Stimulated activated naive CD8-positive, alpha-beta T cell treated with anti-CD3 and anti-CD28 coated beads, Interleukin-15, Interleukin-2, amounts not matched to agents 100 U/mL and 50 U/mL, for 24 hours (primary cell): Measurements from ENCODE around the gene TEX38.
"Not testable (repeated sequence)": the region's sequence is repeated elsewhere in the genome, so short reads cannot be mapped to it uniquely, and the experiment has no call there.

Source experiments
- ATAC-seq: fragments of 150-1000 bp; cut with Tn5 transposase; one replicate; pipeline ENCODE4 v1.10.0; 2021
- DNase-seq: peaks from one replicate; pipeline ENCODE4 v3.0.0; 2021

Gene TEX38

DNA sequence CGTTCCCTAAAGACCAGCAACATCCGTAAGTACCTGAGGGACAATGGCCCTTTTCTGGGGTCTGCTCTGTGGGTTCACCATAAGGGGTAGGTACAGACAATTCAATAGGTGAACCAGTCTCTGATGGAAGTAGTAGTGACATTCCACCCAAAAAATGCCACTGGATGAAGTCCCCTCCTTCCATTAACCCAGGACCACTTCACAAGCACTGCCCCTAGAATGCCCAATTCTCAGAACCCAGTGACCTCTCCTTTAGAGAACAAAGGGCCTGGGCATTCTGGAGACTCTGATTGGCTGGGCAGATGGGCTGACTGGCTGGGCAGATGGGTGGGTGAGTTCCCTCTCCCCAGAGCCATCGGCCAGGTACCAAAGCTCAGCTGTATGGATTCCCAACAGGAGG lies at the start of gene TEX38:
Gene TEX38, plus strand, starts transcription at position 301 of the 400 bp plus-strand sequence. Its CDS starts 81 bp downstream, at position 382.
- DNase-seq (no peak), ATAC-seq (no peak)

DNA sequence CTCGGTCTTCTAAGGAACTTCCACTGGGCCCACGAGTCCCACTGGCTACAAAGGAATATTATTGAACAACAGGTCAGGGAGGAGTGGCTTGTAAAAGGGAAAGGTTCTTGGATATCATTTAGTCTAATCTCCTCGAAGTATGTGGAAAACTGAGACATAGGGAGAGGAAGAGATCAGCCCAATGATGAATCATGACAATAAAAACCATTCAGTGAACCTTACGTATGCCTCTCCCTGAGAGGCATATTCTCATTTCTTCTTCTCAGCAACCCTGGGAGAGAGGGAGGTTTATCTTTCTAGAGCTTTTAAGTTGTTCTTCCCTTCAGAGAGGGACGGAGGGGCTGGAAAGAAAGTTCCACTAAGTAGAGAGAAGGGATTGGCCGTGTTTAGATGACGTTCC lies 49.7 kb upstream of the TEX38 start:
- no peak for DNase-seq
- no peak for ATAC-seq

DNA sequence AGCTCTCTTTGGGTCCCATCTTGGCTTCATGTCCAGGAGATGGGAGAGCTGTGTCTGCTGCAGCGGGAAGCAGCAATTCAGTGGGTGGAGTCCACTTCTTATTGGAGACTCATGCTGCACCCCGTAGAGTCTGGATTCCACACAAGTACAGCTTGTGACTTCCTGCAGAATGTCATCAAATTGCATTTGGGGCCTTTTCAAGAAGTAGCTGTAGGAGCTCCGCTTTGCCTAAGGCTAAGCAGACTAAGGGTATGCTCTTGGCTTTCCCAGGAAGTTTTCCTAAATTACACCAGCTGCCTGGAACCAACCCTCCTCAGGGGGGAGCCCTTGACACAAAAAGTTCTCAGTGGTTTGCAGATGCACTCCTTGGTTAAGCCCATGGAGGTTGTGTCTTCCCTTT lies 49.3 kb upstream of the TEX38 start:
- DNase-seq (no peak), ATAC-seq (no peak)

DNA sequence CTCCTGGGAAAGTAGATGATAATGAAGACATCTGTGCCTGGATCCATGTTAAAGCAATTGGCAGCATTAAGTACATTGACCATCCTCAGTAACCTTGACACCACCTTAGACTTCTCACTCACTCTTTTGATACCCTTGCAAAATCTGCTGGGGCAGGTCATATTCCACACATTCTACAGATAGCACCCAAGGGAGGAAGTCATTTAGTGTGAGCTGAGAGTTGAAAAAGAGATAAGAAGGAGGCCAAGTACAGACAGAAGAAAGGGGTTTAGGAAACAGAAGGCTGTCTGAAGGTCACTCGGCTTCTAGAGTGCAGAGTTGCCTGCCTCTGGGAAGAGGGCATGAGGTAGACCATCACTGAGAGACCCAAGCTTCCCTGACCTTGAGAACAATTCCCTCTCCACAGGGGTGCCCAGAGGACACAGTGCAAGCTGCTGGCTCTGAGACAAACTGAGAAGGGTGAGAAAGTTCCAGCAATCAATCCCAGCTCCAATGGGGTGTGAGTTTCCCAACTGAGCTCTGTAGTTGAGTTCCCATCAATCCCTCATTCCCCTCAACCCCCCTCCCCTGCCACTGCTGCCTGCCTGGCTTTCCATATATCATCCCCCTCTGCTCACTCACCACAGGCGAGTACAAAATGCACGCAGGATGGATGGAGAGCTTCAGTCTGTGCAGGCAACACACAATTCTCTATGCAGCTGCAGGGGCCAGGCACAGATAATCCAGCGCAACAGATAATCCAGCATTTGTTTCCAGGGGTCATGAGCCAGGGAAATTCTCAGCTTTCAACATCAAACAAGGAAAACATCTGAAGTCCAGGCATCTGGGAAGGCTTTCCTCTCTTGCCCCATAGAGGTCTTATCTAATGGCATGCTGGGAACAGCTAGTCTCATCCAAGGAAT lies 47.7 kb upstream of the TEX38 start:
- ATAC-seq (no peak), DNase-seq (no peak)

DNA sequence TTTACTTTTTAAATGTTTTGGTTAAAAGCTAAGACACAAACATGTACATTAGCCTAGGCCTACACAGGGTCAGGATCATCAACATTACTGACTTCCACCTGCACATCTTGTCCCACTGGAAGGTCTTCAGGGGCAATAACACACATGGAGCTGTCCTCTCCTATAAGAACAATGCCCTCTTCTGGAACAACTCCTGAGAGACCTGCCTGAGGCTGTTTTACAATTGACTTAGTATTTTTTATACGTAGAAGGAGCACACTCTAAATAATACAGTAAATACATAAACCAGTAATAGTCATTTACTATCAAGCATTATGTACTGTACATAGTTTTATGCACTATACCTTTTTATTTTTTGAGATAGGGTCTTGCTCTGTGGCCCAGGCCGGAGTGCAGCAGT lies 40.9 kb upstream of the TEX38 start:
- no peak for ATAC-seq
- no peak for DNase-seq

DNA sequence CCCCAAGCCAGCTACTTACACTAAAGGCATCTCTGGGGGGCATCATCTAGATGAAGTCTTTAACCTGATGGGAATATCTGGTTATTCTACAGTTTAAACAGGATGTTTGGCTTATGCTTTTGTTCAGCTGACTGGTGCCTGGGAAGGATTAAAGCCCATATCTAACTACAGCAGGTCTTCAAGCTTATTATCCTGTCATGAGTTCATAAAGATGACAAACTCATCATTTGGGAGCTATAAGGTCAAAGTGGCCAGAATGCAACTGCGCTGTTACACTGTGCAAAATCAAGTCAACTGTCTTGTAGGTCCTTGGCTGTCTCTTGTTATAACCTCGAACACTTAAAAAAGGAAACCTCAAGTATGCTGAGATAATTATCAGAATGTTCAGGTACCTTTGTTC lies 36.4 kb upstream of the TEX38 start:
- DNase-seq (no peak), ATAC-seq (no peak)

DNA sequence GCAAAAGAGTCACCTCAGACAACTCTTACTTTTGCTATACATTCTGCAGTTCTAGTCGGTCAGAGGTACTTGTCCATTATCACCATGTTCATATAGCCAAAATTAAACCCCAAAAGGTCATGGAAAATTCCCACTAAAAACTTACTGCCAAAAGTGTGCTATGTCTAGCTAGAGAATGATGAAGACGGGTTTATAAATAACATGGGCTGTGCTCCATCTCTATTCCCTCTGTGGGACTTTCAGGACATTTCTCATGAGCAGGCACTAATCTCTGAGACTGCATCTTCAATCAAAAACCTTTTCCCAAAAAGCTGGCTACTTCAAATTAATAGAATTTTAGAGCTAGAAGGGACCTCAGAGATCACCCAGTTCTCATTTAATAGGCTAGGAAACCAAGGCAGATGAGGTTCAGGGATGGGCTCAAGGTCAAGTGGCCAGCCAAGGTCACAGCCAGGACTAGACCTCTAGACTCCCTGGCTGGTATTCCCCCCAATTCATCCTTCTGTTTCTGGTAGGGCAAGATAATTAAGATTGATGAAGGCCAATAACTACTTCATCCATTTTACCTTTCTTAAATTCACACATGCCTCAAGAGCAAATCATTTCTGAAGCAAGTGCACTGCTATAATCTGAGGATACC lies 34.1 kb upstream of the TEX38 start:
- ATAC-seq, result no peak
- DNase-seq, result no peak

DNA sequence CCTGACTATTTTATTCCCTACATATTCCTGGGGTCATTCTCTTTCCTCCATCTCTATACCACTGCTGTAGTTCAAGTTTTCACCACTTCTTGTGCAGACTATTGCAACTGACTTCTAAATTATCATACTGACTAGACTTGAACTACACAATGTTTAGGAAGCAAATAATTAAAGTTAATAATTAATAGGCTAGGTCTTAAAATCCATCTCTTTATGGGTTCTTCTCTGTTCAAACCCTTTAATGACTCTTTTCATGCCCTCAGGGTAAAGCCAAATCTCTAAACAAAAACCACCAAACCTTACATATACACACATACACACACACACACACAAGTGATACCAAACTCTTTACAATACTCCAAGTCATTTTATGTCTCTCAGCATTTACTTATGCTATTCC lies 32.7 kb upstream of the TEX38 start:
- no peak for DNase-seq

DNA sequence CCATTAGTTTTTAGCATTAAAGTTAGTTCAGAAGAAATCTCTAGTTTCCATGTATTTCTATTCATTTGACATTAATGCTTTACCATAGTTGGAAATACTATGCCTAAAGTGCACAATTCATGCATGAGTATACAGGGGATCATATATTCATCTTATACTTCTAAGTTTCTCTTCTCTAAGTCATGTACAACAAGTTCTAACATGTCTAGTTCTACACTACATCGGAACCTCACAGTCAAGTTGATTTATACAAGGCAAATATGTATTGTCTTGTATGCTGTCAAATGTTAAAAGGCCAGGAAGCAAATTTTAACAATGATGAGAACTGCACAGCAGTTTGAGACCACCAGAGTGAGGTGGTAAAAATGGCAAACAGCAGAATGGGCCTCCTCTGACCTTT lies 32.1 kb upstream of the TEX38 start:
- no peak for DNase-seq

More for the DNA sequence above, 32.7 kb upstream of the TEX38 start:
- no peak for ATAC-seq

DNA sequence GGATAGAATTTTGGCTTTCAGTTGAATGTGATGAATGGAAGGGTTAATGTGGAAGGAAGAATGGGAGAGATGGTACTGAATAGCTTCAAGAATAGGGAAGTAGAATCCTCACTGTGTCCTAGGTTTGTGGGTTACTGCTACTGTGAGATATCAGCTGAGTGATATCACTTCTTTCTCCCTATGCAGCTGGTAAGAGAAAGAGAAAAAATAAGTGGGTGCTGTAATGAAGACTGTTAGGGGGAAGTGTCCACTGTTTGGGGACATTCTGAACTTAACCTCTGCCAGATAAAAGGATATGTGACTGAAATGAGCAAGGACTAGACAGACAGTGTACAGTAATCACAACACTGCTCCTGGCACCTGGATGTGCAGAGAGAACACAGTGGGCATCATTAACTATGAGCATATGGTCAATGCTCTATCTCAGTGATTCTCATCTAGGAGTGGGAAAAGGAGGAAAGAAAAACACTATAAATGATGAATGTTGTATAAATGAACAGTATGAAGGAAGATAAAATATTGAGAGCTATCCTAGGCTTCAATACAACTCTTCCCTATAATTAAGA lies 29.5 kb upstream of the TEX38 start:
- no peak for ATAC-seq

More for the DNA sequence above, 32.1 kb upstream of the TEX38 start:
- ATAC-seq, result no peak

DNA sequence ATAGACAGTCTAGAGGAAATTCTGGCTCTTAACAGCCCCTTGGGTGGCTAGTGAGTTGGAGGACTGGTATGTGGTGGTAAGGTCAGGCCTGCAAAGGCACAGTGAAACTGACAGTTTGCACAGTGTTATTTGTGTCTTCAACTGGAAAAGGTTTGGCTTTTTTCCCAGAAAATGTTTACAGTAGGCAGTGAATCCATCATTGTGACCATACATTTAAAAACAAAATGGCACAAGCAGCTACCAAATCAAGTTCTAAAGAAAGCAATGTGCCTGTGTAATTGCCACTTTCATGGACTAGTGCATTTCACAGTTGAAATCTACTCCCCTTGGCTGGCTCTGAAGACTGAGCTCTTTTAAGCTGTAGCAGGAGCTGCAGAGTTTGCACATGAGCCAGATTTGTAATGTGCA lies 28.3 kb upstream of the TEX38 start:
- DNase-seq, result no peak
- no peak for ATAC-seq

More for the DNA sequence above, 29.5 kb upstream of the TEX38 start:
- no peak for DNase-seq

DNA sequence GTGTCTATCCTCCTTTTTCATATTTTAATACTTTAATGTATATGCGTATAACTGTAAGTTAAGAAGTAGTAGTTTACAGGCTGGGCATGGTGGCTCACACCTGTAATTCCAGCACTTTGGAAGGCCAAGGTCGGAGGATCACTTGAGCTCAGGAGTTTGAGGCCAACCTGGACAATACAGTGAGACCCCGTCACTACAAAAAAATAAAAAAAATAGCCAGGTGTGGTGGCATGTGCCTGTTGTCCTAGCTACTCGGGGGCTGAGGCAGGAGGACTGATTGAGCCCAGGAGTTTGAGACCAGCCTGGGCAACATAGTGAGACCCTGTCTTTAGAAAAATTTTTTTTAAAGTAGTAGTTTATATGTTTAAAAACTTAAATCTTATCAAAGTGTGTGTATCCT lies 25.8 kb upstream of the TEX38 start:
- no peak for ATAC-seq

DNA sequence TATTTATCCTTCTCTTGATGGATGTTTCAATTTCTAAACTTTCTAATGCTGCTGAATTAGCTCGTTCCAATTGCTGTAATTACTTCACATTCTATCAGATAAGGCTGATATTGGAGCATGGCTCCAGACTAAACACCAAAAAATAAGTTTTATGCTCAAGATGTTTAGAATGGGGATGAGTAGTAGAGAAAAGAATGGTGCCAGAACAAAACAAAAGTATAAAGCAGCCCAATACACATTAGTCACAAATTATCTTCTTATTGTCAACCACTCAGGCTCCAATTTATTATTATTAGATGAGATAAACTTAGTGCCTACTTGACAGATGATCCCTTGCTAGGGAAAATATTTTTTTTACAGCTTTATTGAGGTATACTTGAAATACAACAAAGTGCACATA lies 25.3 kb upstream of the TEX38 start:
- DNase-seq (no peak), ATAC-seq (no peak)

More for the DNA sequence above, 25.8 kb upstream of the TEX38 start:
- DNase-seq, result no peak

DNA sequence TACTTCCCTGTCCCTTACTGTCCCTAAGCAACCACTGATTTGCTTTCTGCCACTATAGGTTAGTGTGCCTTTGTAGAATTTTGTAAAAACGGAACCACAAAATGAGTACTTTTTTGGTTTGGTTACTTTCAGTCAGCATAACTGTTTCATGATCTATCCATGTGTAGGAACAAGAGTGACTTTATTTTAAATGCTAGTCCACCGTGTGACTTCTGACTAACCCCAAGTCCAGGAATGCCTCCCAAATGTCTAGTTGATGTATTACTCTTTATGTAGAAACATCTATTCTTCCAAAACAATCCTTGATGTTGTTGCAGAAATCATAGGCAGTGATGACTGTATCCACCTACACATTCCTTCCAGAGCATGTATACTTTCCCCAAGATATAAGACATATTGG lies 24.8 kb upstream of the TEX38 start:
- ATAC-seq, result peak; percentile 43
- no peak for DNase-seq

DNA sequence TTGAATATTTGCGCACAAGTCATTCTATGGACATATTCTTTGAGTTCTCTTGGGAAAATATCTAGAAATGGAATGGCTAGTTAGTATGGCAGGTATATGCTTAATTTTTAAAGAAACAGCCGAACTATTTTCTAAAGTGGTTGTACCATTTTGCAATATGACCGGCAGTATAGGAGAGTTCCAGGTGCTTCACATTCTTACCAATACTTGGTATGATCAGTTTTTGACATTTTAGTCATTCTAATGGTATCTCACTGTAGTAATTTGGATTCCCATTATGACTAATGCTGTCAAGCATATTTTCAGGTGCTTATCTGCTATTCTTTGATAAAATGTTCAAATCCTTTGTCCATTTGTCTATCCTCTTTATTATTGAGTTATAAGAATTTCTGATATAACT lies 24.0 kb upstream of the TEX38 start:
- DNase-seq (no peak), ATAC-seq (no peak)

DNA sequence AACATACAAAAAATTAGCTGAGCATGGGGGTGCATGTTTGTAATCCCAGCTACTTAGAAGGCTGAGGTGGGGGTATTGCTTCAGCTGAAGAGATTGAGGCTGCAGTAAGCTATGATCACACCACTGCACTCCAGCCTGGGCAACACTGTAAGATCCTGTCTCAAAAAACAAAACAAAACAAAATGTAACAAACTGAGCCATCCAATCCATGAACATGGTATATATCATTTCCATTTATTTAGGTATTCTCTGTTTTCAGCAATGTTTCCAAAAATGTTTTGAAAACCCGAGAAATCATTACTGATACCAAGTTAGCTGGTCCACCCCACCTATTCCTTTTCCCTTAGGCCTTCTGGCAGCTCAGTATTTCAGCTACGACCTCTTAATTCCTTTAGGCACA lies 21.9 kb upstream of the TEX38 start:
- ATAC-seq (no peak), DNase-seq (no peak)

DNA sequence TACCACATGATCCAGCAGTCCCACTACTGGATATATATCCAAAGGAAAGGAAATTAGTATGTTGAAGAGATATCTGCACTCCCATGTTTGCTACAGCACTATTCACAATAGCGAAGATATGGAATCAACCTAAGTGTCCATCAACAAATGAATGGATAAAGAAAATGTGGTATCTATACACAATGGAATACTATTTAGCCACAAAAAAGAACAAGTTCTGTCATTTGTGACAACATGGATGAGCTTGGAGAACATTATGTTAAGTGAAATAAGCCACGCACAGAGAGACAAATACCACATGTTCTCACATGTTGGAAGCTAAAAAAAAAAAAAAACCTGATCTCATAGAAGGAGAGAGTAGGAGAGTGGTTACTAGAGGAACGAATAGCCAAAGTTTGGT lies 21.2 kb upstream of the TEX38 start:
- DNase-seq, result no peak
- ATAC-seq, result no peak

DNA sequence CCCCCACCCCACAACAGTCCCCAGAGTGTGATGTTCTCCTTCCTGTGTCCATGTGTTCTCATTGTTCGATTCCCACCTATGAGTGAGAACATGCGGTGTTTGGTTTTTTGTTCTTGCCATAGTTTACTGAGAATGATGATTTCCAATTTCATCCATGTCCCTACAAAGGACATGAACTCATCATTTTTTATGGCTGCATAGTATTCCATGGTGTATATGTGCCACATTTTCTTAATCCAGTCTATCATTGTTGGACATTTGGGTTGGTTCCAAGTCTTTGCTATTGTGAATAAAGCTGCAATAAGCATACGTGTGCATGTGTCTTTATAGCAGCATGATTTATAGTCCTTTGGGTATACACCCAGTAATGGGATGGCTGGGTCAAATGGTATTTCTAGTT lies 20.5 kb upstream of the TEX38 start:
- not testable (repeated sequence) for DNase-seq, ATAC-seq

DNA sequence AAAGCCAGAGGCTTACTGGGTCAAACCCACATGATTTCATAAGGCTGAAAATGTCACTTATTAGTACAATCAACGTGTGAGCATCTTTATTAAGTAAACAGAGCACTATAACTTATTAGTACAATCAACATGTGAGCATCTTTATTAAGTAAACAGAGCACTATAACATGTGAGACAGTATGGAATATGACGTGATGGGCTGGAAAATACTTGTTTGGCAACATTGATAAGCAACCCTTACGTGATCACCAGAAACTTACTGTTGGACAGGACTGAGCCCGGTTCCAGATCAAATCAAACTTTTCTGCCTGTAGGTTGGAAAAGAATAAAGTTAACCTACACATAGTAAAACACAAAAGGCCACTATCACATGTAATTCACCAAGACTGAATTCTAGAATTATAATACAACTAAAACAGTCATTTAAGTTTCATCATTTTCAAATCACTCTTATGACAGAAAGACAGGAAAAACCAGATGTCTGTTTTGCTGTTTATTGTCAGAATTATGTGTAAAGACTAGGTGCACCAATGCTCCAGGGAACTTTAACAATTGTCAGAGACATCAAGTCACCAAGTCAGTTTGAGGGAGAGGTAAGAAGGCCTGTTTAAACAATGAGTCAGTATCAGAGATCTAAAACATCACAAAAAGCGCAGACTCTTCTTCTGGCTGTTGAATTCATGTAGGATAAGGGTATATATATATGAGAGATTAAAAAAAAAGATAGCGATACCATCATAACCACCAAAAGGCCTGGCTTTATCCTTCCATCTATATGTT lies 19.1 kb upstream of the TEX38 start:
- no peak for DNase-seq
- no peak for ATAC-seq

DNA sequence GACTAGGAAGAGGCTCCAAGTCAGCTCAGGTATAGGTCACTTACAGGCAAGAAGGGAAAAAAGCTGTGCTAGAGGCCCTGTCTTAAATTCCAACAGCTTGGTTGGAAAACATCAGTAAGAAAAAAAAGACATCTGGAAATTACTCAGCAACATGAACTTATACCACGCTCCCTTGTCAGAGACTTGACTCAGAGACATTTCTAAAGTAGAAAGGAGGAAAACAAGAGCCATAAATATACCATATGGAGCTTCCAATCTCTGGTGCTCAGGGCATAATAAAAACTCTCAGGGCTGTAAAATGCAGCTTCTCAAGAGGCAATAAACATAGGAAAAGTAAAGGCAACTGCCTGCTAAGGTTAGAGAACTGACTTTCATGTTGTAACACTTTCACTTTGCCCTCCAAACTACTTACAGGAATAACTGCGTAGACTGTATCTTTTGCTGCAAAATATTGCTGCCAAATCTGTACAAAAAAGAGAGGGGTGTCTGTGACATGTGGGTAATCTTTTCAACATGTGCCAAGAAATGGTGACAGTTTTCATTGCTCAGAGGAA lies 18.2 kb upstream of the TEX38 start:
- DNase-seq (no peak), ATAC-seq (peak; percentile 66)

DNA sequence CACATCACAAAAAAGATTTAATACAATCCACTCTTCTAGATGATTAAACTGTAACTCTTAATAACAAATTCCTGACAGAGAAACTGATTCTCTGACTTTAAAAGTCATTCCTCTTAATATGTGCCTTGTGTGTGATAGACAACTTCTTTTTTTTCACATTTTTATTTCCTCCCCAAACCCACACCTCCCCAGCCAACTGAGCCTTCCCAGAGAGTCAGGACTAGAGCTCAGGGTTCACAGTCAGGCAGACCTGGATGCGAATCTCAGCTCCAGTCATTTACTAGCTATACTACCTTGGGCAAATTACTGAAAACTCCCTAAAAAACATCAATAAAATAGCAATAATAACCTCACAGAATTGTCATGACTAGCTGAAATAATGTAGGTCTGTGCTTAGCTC lies 17.6 kb upstream of the TEX38 start:
- ATAC-seq (no peak), DNase-seq (no peak)

DNA sequence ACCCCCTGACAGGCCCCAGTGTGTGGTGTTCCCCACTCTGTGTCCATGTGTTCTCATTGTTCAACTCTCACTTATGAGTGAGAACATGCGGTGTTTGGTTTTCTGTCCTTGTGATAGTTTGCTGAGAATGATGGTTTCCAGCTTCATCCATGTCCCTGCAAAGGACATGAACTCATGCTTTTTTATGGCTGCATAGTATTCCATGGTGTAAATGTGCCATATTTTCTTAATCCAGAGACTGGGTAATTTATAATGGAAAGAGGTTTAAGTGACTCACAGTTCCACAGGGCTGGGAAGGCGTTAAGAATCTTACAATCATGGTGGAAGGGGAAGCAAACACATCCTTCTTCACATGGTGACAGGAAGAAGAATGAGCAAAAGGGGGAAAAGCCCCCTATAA lies 17.0 kb upstream of the TEX38 start:
- not testable (repeated sequence) for DNase-seq, ATAC-seq
